ENCODE measurements around the gene IL2RG. TPM values are rescaled to one million over a fixed set of nuclear protein-coding genes. Genes with fewer than 3 reads are reported as not detected.

Gene IL2RG
- total and polyA plus RNA-seq, 4 donors: 2.2 to 4.0 (median 3.3) TPM

- DNase-seq (ENCODE audit: low spot score): no peak
- no peaks in the 10 kb centered on the region for H3K9me3 ChIP-seq (ENCODE audit: control insufficient read depth in 4 of 4, low read length in 3 of 4)
- H3K36me3 ChIP-seq (ENCODE audit: control insufficient read depth in 4 of 4, insufficient read depth in 3 of 4, low read depth in 1 of 4, low read length in 3 of 4): no peaks in the 10 kb centered on the region
- no peak overlapping the region for H3K4me3 ChIP-seq (ENCODE audit: low read depth in 1 of 3, low read length in 3 of 3)
- H3K9ac ChIP-seq (ENCODE audit: low read depth in 1 of 2, low read length in 2 of 2): peak overlapping the region in 1 of 2 donors; percentile 59
- 66% methylated on average over 5 of the region's 5 CpGs for WGBS
- no peak for TF ChIP-seq EGR1 (IDR thresholded peaks at IDR 0.05; ENCODE audit: low read depth in 2 of 2)
- TF ChIP-seq NR2F2 (IDR thresholded peaks at IDR 0.05): no peak
- no peak for TF ChIP-seq RAD21 (IDR thresholded peaks at IDR 0.05)
- TF ChIP-seq CTCF (IDR thresholded peaks at IDR 0.05; ENCODE audit: low read depth, low read length, missing input control): no peak
- TF ChIP-seq TAF1 (conservative IDR thresholded peaks at IDR 0.05): no peak
- no peak for TF ChIP-seq ZBTB33 (IDR thresholded peaks at IDR 0.05)
- no peak for TF ChIP-seq SP1 (IDR thresholded peaks at IDR 0.05)
- no peak for TF ChIP-seq HNF4G (IDR thresholded peaks at IDR 0.05)
- no peak for TF ChIP-seq YY1 (IDR thresholded peaks at IDR 0.05)
- no peak for TF ChIP-seq REST (IDR thresholded peaks at IDR 0.05)
- no peak for TF ChIP-seq GABPA (IDR thresholded peaks at IDR 0.05 in 1 of 2, conservative IDR thresholded peaks at IDR 0.05 in 1 of 2)
- H3K27ac ChIP-seq (ENCODE audit: low read depth in 1 of 2, low read length in 2 of 2): peak overlapping the region in 1 of 2 donors; percentile 42
- H3K4me1 ChIP-seq (ENCODE audit: control insufficient read depth in 4 of 4, insufficient read depth in 4 of 4, low read length in 3 of 4): no peaks in the 10 kb centered on the region
- no peaks in the 10 kb centered on the region for H3K27me3 ChIP-seq (ENCODE audit: control insufficient read depth in 4 of 4, insufficient read depth in 4 of 4, low read length in 3 of 4)
Observed at GRCh38 chrX:71111921-71112431, 599 bp upstream of the IL2RG start.

GRCh38 chrX:71109051-71109450, 2.3 kb downstream of the IL2RG start:
- H3K36me3 ChIP-seq (ENCODE audit: control insufficient read depth in 4 of 4, insufficient read depth in 3 of 4, low read depth in 1 of 4, low read length in 3 of 4): no peaks in the 10 kb centered on the region
- H3K4me3 ChIP-seq (ENCODE audit: low read depth in 1 of 3, low read length in 3 of 3): no peak overlapping the region
- no peaks in the 10 kb centered on the region for H3K9me3 ChIP-seq (ENCODE audit: control insufficient read depth in 4 of 4, low read length in 3 of 4)
- H3K4me1 ChIP-seq (ENCODE audit: control insufficient read depth in 4 of 4, insufficient read depth in 4 of 4, low read length in 3 of 4): no peaks in the 10 kb centered on the region
- DNase-seq (ENCODE audit: low spot score): no peak
- 91% methylated on average over 6 of the region's 6 CpGs for WGBS
- H3K27me3 ChIP-seq (ENCODE audit: control insufficient read depth in 4 of 4, insufficient read depth in 4 of 4, low read length in 3 of 4): no peaks in the 10 kb centered on the region
- H3K27ac ChIP-seq (ENCODE audit: low read depth in 1 of 2, low read length in 2 of 2): no peak overlapping the region
- H3K9ac ChIP-seq (ENCODE audit: low read depth in 1 of 2, low read length in 2 of 2): no peak overlapping the region
- TF ChIP-seq ATF3 (IDR thresholded peaks at IDR 0.05) (no peak), FOXA1 (IDR thresholded peaks at IDR 0.05) (no peak), HNF4A (conservative IDR thresholded peaks at IDR 0.05) (no peak), JUND (IDR thresholded peaks at IDR 0.05) (no peak), GABPA (IDR thresholded peaks at IDR 0.05 in 1 of 2, conservative IDR thresholded peaks at IDR 0.05 in 1 of 2) (no peak), REST (IDR thresholded peaks at IDR 0.05) (no peak), EGR1 (IDR thresholded peaks at IDR 0.05; ENCODE audit: low read depth in 2 of 2) (no peak), TAF1 (conservative IDR thresholded peaks at IDR 0.05) (no peak), ZBTB33 (IDR thresholded peaks at IDR 0.05) (no peak), YY1 (IDR thresholded peaks at IDR 0.05) (no peak), HNF4G (IDR thresholded peaks at IDR 0.05) (no peak), MAX (IDR thresholded peaks at IDR 0.05) (no peak), RAD21 (IDR thresholded peaks at IDR 0.05) (no peak), FOXA2 (IDR thresholded peaks at IDR 0.05) (no peak)

Data from liver (tissue), 9 donors.